Adrenal gland (tissue), 12 donors: Measurements from ENCODE around the gene GPC3. TPM values are rescaled to one million over a fixed set of nuclear protein-coding genes. Genes with fewer than 3 reads are reported as not detected.

Experiments
- DNase-seq, 7 donors: peaks; one replicate each; pipeline ENCODE4 v3.0.0-alpha.2; 2019 to 2020
- H3K27ac ChIP-seq, 5 donors: fragments of 200-600 bp; sonication (generic) in 4 of 5; 1 replicate in 3 of 5; 2 replicates in 2 of 5; pipeline versions ENCODE4 v1.5.1 to v1.8.0; 2016 to 2020; ENCODE audit warnings: mild to moderate bottlenecking in 1 of 5
- H3K27me3 ChIP-seq: fragments of 200-600 bp; 2 replicates; pipeline ENCODE4 v1.8.0; 2021
- H3K36me3 ChIP-seq, 2 donors: fragments of 200-600 bp; replicated peaks in 1 of 2; 1 replicate in 1 of 2; 2 replicates in 1 of 2; pipeline versions ENCODE4 v1.5.1 to v1.8.0; 2018 to 2022
- H3K4me1 ChIP-seq, 2 donors: fragments of 200-600 bp; replicated peaks in 1 of 2; 1 replicate in 1 of 2; 2 replicates in 1 of 2; pipeline versions ENCODE4 v1.5.1 to v1.8.0; 2018 to 2021
- H3K4me3 ChIP-seq, 4 donors: fragments of 200-600 bp; sonication (generic) in 3 of 4; one replicate each; pipeline ENCODE4 v1.5.1; 2016 to 2018
- H3K9me3 ChIP-seq, 3 donors: fragments of 200-600 bp; sonication (generic) in 1 of 3; replicated peaks in 1 of 3; 1 replicate in 2 of 3; 2 replicates in 1 of 3; pipeline versions ENCODE4 v1.5.1 to v1.8.0; 2016 to 2021
- CTCF ChIP-seq, 6 experiments: fragments of 450-650 bp in 4 of 6; fragments of 200-600 bp in 2 of 6; sonication (generic) in 1 of 6; IDR thresholded peaks; 1 replicate in 5 of 6; 2 replicates in 1 of 6; pipeline versions ENCODE4 v1.5.1 to v1.8.0; 2016 to 2021; ENCODE audit warnings: antibody characterized with exemption in 6 of 6, mild to moderate bottlenecking in 2 of 6, moderate library complexity in 1 of 6
- POLR2A ChIP-seq, 2 donors: fragments of 450-650 bp; IDR thresholded peaks; one replicate each; pipeline ENCODE4 v1.6.1; 2017; ENCODE audit warnings: antibody characterized with exemption in 2 of 2, mild to moderate bottlenecking in 2 of 2, moderate library complexity in 1 of 2
- WGBS, 4 donors: extraction: QIAGEN DNeasy Blood & Tissue Kit in 2 of 4; methylation state at CpG; one replicate each; pipeline versions ENCODE4 v1.1.5 to v1.1.7; 2013 to 2017; 5-methylcytosine and 5-hydroxymethylcytosine counted together
- intact Hi-C, 2 donors: fragments of 100-400 bp; cut with DNase I; formaldehyde crosslinking; loops; one replicate each; pipeline versions ENCODE4 v1.14.1 to v1.15.0; 2022 to 2023
- polyA plus RNA-seq, 3 donors: library from polyadenylated mRNA; stranded (reverse); fragments of 200-250 nt in 2 of 3; fragments of 350-450 nt in 1 of 3; fragmentation: Illumina TruSeq in 1 of 3; extraction: RNeasy Lipid Tissue Mini Kit (QIAGEN cat#74804) in 1 of 3; gene quantifications; one replicate each; pipeline ENCODE4 v1.2.3, GENCODE V29; 2013 to 2014
- total RNA-seq, 9 donors: library from RNA; depleted of rRNA in 4 of 9; stranded (reverse); fragments of >200 nt in 4 of 9; fragments of 120-200 nt in 1 of 9; fragmentation: NEBNext Ultra II Directional in 1 of 9; extraction: Animal tissue kit (Norgen Biotek cat#: 25700) in 1 of 9; gene quantifications; one replicate each; pipeline versions ENCODE4 v1.1.0 to v1.2.4, GENCODE V29; 2013 to 2023
- donor health status: healthy with polysubstance abuse.
- donor health status: Bipolar disorder and iron deficiency.
- donor health status: DM: yes; HTN: yes; CAD: no.
- donor health status: DM: no; HTN: no; CAD: no.
- donor health status: DM: no; HTN: no; CAD: no.
- donor health status: DM: yes; HTN: yes; CAD: no.

The GPC3 gene
- total and polyA plus RNA-seq, 12 donors, result 3.5 to 56.7 (median 20.9) TPM

GRCh38 chrX:133857640-133858269 is 127.6 kb downstream of the GPC3 start:
- Histone ChIP-seq H3K27me3 (peaks cover 18% of the 10 kb centered on the region), H3K27ac (no peak overlapping the region), H3K4me3 (no peak overlapping the region), H3K36me3 (no peaks in the 10 kb centered on the region), H3K9me3 (no peaks in the 10 kb centered on the region), H3K4me1 (no peaks in the 10 kb centered on the region)
- DNase-seq, result no peak
- 69 to 75% (median 72%) methylated on average over 1 of the region's 1 CpG for WGBS, 4 donors
- TF ChIP-seq POLR2A (IDR thresholded peaks at IDR 0.05) (no peak), CTCF (IDR thresholded peaks at IDR 0.05) (no peak)
- intact Hi-C loops, result no loop called here

DNA sequence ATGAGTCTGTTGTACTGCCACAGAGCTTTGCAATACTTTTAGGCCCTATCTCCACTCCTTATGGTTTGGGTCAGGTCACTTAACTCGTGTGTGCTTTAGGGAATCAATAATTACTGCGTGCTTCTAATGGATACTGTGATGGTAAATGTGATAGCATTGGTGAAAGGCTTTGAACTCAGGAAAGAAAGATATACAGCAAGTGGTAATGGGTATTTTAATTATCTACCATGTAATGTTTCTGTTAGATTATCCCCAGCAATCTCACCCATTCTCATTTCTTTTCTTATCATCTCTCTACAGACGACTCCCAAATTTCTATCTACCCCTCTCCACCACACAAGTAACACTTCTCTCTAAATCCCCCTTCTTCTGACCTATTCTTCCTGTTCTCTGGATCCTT is 128.6 kb downstream of the GPC3 start:
- DNase-seq, result no peak
- no peaks in the 10 kb centered on the region for H3K36me3 ChIP-seq
- H3K9me3 ChIP-seq, result no peaks in the 10 kb centered on the region
- H3K27ac ChIP-seq, result no peak overlapping the region
- peaks cover 21% of the 10 kb centered on the region for H3K27me3 ChIP-seq
- WGBS, 4 donors, result 52 to 77% (median 66%) methylated on average over 3 of the region's 3 CpGs
- no peaks in the 10 kb centered on the region for H3K4me1 ChIP-seq
- intact Hi-C loops, result no loop called here
- H3K4me3 ChIP-seq, result no peak overlapping the region
- TF ChIP-seq POLR2A (IDR thresholded peaks at IDR 0.05) (no peak), CTCF (IDR thresholded peaks at IDR 0.05) (no peak)

GRCh38 chrX:133854290-133854689 is 131.1 kb downstream of the GPC3 start:
- peaks cover 21% of the 10 kb centered on the region for H3K27me3 ChIP-seq

DNA sequence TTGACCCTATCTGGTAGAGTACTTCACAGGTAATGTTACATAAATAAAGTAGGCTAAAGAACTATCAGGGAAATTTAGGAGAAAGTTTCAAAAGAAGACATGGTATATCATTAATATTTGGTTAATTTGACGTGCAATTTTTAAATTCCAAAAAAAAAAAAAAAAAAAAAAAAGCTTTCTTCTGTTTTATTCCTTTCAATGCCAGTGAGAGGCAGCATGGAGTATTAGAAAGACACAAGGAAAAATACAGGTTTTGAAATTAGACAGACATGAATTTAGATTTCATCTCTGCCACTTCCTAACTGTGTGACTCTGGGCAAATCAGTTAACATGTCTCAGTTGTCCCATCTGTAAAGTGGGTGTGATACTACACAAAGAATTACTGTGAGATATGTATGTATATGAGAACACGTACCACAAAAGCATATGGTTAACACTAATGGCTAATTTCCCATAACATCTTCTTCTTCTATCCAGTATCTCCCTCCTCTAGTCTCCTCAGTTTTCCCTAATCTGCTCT is 132.5 kb downstream of the GPC3 start:
- H3K4me1 ChIP-seq, result no peaks in the 10 kb centered on the region
- no peak for TF ChIP-seq CTCF (IDR thresholded peaks at IDR 0.05)
- no peak for TF ChIP-seq POLR2A (IDR thresholded peaks at IDR 0.05)
- no peaks in the 10 kb centered on the region for H3K36me3 ChIP-seq
- H3K4me3 ChIP-seq, result no peak overlapping the region
- H3K9me3 ChIP-seq, result no peaks in the 10 kb centered on the region
- no peak for DNase-seq
- 41 to 69% (median 63%) methylated on average over 2 of the region's 2 CpGs for WGBS, 4 donors
- peaks cover 16% of the 10 kb centered on the region for H3K27me3 ChIP-seq
- intact Hi-C loops, result no loop called here
- H3K27ac ChIP-seq, result no peak overlapping the region

More at GRCh38 chrX:133854290-133854689, 131.1 kb downstream of the GPC3 start:
- no peak for DNase-seq
- intact Hi-C loops, result no loop called here
- TF ChIP-seq POLR2A (IDR thresholded peaks at IDR 0.05) (no peak), CTCF (IDR thresholded peaks at IDR 0.05) (no peak)
- Histone ChIP-seq H3K4me3 (no peak overlapping the region), H3K9me3 (no peaks in the 10 kb centered on the region), H3K36me3 (no peaks in the 10 kb centered on the region), H3K27ac (no peak overlapping the region), H3K4me1 (no peaks in the 10 kb centered on the region)
- WGBS, 4 donors, result 72 to 88% (median 79%) methylated on average over 2 of the region's 2 CpGs
